Left ventricle myocardium inferior (tissue), 1 donor: Measurements from ENCODE around the gene GAS7. TPM values are rescaled to one million over a fixed set of nuclear protein-coding genes. Genes with fewer than 3 reads are reported as not detected.

ENCODE experiments used
- DNase-seq: peaks from one replicate; pipeline ENCODE4 v3.0.0-alpha.2; 2020
- H3K27ac ChIP-seq: fragments of 200-600 bp; replicated peaks from 2 replicates; pipeline ENCODE4 v1.8.0; 2021
- H3K27me3 ChIP-seq: fragments of 200-600 bp; 2 replicates; pipeline ENCODE4 v1.8.0; 2021; ENCODE audit warnings: low read depth
- H3K36me3 ChIP-seq: fragments of 200-600 bp; 2 replicates; pipeline ENCODE4 v1.8.0; 2021
- H3K4me1 ChIP-seq: fragments of 200-600 bp; 2 replicates; pipeline ENCODE4 v1.8.0; 2021
- H3K4me3 ChIP-seq: fragments of 200-600 bp; 2 replicates; pipeline ENCODE4 v1.8.0; 2021; ENCODE audit warnings: mild to moderate bottlenecking, moderate library complexity
- H3K9me3 ChIP-seq: fragments of 200-600 bp; replicated peaks from 2 replicates; pipeline ENCODE4 v1.8.0; 2021
- CTCF ChIP-seq: fragments of 200-600 bp; IDR thresholded peaks from 2 replicates; pipeline ENCODE4 v1.8.0; 2021; ENCODE audit warnings: antibody characterized with exemption, mild to moderate bottlenecking, borderline replicate concordance
- intact Hi-C: fragments of 100-400 bp; cut with micrococcal nuclease; formaldehyde crosslinking; loops from one replicate; pipeline ENCODE4 v1.11.0; 2022
- total RNA-seq: library from RNA; stranded (reverse); fragmentation: NEBNext Ultra II Directional; extraction: Animal tissue kit (Norgen Biotek cat#: 25700); gene quantifications from one replicate; pipeline ENCODE4 v1.2.1, GENCODE V29; 2021
- donor health status: DM: no; HTN: yes; CAD: no; lungs with severe emphysema.

GAS7 gene
- total RNA-seq, 1 donor from 2014 or later = 87.6 TPM

DNA sequence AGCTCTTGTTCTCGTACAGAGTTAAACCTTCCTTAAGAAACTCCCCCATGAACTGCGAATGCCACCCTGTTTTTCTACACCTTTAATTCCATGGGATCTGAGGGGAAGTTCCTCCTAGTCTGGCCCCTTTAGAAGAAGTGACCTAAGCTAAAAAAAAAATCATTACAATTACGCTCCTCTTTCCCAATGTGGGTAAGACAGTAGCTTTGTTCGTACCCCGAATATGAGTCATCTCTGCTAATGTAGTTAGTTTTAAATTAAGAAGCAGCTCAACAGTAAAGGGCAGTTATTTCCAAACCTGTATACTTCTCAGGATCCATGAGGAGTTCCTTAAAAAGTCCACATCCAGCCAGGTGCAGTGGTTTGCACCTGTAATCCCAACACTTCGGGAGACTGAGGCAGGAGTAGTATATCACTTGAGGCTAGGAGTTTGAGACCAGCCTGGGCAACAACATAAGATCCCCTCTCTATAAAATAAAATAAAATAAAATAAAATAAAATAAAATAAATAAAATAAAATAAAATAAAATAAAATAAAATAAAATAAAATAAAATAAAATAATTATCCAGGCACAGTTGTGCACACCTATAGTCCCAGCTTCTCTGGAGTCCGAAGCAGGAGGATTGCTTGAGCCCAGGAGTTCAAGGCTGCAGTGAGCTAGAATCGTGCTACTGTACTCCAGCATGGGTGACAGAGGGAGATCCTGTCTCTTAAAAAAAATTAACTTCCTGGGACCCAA lies 319.4 kb downstream of the GAS7 start:
- no peaks in the 10 kb centered on the region for H3K27me3 ChIP-seq
- H3K4me1 ChIP-seq = peaks cover 8% of the 10 kb centered on the region
- H3K4me3 ChIP-seq = no peak overlapping the region
- DNase-seq = no peak
- TF ChIP-seq CTCF = no peak
- H3K9me3 ChIP-seq = peaks cover 21% of the 10 kb centered on the region
- intact Hi-C loops = no loop called here
- H3K36me3 ChIP-seq = no peaks in the 10 kb centered on the region
- no peak overlapping the region for H3K27ac ChIP-seq

DNA sequence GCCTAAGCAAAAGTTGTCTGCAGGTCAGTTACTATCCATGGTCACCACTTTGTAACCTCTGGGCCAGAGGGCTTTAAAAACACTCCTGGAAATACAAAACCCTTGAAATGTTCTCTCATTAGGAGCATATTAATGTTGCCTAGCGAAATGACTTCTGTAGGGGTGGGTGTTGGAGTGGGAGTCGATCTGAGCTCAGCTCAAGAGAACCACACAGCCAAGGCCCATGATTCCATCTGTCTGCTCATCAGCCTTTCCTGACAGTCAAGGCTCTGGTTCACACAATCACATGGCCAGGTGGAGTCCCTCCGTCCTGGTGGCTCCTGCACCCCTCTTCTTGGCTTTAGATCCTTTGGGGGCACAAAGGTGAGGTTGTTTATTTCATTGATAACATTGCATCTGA lies 320.1 kb downstream of the GAS7 start:
- intact Hi-C loops = no loop called here
- H3K27me3 ChIP-seq = no peaks in the 10 kb centered on the region
- no peak for DNase-seq
- no peak overlapping the region for H3K4me3 ChIP-seq
- H3K9me3 ChIP-seq = peaks cover 15% of the 10 kb centered on the region
- TF ChIP-seq CTCF = no peak
- no peak overlapping the region for H3K27ac ChIP-seq
- H3K4me1 ChIP-seq = peaks cover 8% of the 10 kb centered on the region
- H3K36me3 ChIP-seq = no peaks in the 10 kb centered on the region

DNA sequence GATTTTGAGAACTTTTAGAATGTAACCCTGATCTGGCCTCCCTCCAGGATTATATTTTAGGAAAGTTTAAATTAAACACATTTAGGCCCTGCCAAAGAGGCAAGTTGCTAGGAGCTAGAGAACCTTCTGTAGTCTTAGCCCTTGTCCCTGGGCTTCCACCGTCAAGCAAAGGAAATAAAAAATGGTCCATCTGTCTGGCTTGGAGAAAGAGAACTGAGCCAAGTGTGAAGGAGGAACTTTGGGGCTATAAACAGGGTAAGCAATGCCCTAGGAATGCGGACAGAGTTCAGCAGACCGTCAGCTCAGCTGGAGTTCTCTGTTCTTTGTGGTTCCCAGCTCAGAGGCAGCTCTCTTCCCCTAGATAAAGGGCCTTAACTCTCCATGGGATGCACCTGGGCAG lies 323.0 kb downstream of the GAS7 start:
- TF ChIP-seq CTCF = no peak
- H3K4me3 ChIP-seq = no peak overlapping the region
- H3K36me3 ChIP-seq = no peaks in the 10 kb centered on the region
- no peak overlapping the region for H3K27ac ChIP-seq
- no peaks in the 10 kb centered on the region for H3K27me3 ChIP-seq
- peaks cover 4% of the 10 kb centered on the region for H3K4me1 ChIP-seq
- no peaks in the 10 kb centered on the region for H3K9me3 ChIP-seq
- intact Hi-C loops = no loop called here
- DNase-seq = no peak

GRCh38 chr17:9874722-9875121 lies 323.7 kb downstream of the GAS7 start:
- no peak for DNase-seq
- intact Hi-C loops = no loop called here
- Histone ChIP-seq H3K27me3 (no peaks in the 10 kb centered on the region), H3K27ac (no peak overlapping the region), H3K4me3 (no peak overlapping the region), H3K4me1 (no peaks in the 10 kb centered on the region), H3K36me3 (no peaks in the 10 kb centered on the region), H3K9me3 (no peaks in the 10 kb centered on the region)
- TF ChIP-seq CTCF = peak; percentile 10

GRCh38 chr17:9872852-9873251 lies 325.6 kb downstream of the GAS7 start:
- no peak for DNase-seq
- H3K4me3 ChIP-seq = no peak overlapping the region
- H3K4me1 ChIP-seq = no peaks in the 10 kb centered on the region
- H3K9me3 ChIP-seq = no peaks in the 10 kb centered on the region
- H3K27ac ChIP-seq = no peak overlapping the region
- H3K36me3 ChIP-seq = no peaks in the 10 kb centered on the region
- intact Hi-C loops = no loop called here
- H3K27me3 ChIP-seq = no peaks in the 10 kb centered on the region
- no peak for TF ChIP-seq CTCF
